GM11168 (cell line): ENCODE results near the gene MYO15A.
"Not testable (repeated sequence)": the region's sequence is repeated elsewhere in the genome, so short reads cannot be mapped to it uniquely, and the experiment has no call there.

Source experiments
- in situ Hi-C: fragments of 300-500 bp; cut with MboI; formaldehyde crosslinking; loops from one replicate; pipeline ENCODE4 v1.12.0; 2022; ENCODE audit warnings: low sequenced_read_pairs; ENCODE audit not compliant: unreplicated experiment

Gene MYO15A

GRCh38 chr17:18203308-18203707 lies 94.8 kb downstream of the MYO15A start:
- in situ Hi-C loops = no loop called here

- in situ Hi-C loops = no loop called here
These were observed 97.3 kb downstream of the MYO15A start for GRCh38 chr17:18205861-18206260.

- in situ Hi-C loops = no loop called here
These were observed 98.4 kb downstream of the MYO15A start for GRCh38 chr17:18206962-18207361.

GRCh38 chr17:18208092-18208491 lies 99.5 kb downstream of the MYO15A start:
- in situ Hi-C loops = no loop called here

- in situ Hi-C loops = no loop called here
These were observed 105.2 kb downstream of the MYO15A start for GRCh38 chr17:18213666-18214270.

- in situ Hi-C loops = not testable (repeated sequence)
These were observed 108.3 kb downstream of the MYO15A start for GRCh38 chr17:18216906-18217305.

- in situ Hi-C loops = no loop called here
These were observed 109.0 kb downstream of the MYO15A start for GRCh38 chr17:18217412-18218015.

GRCh38 chr17:18218756-18219415 lies 110.3 kb downstream of the MYO15A start:
- in situ Hi-C loops = no loop called here

GRCh38 chr17:18224053-18224386 lies 115.5 kb downstream of the MYO15A start:
- in situ Hi-C loops = no loop called here

- in situ Hi-C loops = no loop called here
These were observed 116.0 kb downstream of the MYO15A start for GRCh38 chr17:18224387-18225120.

- in situ Hi-C loops = no loop called here
These were observed 116.6 kb downstream of the MYO15A start, which contains the start of gene LLGL1 for GRCh38 chr17:18225121-18225641. TSS of gene LLGL1 (plus strand) at chr17:18225635. CDS start at chr17:18225683, 48 bp downstream.

- in situ Hi-C loops = no loop called here
These were observed 117.2 kb downstream of the MYO15A start for GRCh38 chr17:18225642-18226283.

GRCh38 chr17:18226284-18226945 lies 117.9 kb downstream of the MYO15A start:
- in situ Hi-C loops = no loop called here

GRCh38 chr17:18227635-18228034 lies 119.1 kb downstream of the MYO15A start:
- in situ Hi-C loops = no loop called here

- in situ Hi-C loops = no loop called here
These were observed 119.7 kb downstream of the MYO15A start for GRCh38 chr17:18228176-18228682.

- in situ Hi-C loops = no loop called here
These were observed 120.7 kb downstream of the MYO15A start for GRCh38 chr17:18229254-18229653.
